Common myeloid progenitor, CD34-positive (primary cell): ENCODE data around the gene TRNAU1AP.
"Not testable (repeated sequence)": the region's sequence is repeated elsewhere in the genome, so short reads cannot be mapped to it uniquely, and the experiment has no call there.

Source experiments
- CTCF ChIA-PET: fragments of 350-600 bp; sonication (Branson Sonifier 250); formaldehyde crosslinking; loops from one replicate; lab custom pipeline; 2021; ENCODE audit warnings: antibody characterized with exemption; lab: Charles Lee
- POLR2A ChIA-PET: fragments of 350-600 bp; sonication (Branson Sonifier 250); formaldehyde crosslinking; loops from one replicate; lab custom pipeline; 2021; ENCODE audit warnings: antibody characterized with exemption; lab: Charles Lee
- DNase-seq, 3 donors: peaks; one replicate each; pipeline versions ENCODE4 v3.0.0 to v3.0.0-alpha.2; 2013
- H3K27ac ChIP-seq, 2 experiments: 1 replicate in 1 of 2; 2 replicates in 1 of 2; pipeline ENCODE4 v1.7.0; 2013; ENCODE audit warnings: inconsistent platforms in 2 of 2, low read length in 2 of 2, mild to moderate bottlenecking in 2 of 2, low read depth in 1 of 2, moderate library complexity in 1 of 2; ENCODE audit not compliant: severe bottlenecking in 2 of 2, insufficient read depth in 1 of 2, poor library complexity in 1 of 2
- H3K27me3 ChIP-seq, 5 experiments: replicated peaks in 2 of 5; 1 replicate in 3 of 5; 2 replicates in 2 of 5; pipeline versions ENCODE4 v1.6.1 to v1.7.0; 2013; ENCODE audit warnings: low read length in 4 of 5, mild to moderate bottlenecking in 2 of 5, moderate library complexity in 2 of 5, inconsistent platforms in 1 of 5; ENCODE audit not compliant: insufficient read depth in 5 of 5, control insufficient read depth in 4 of 5
- H3K36me3 ChIP-seq, 4 experiments: 1 replicate in 2 of 4; 2 replicates in 2 of 4; pipeline versions ENCODE4 v1.6.1 to v1.7.0; 2013; ENCODE audit warnings: low read length in 3 of 4, control low read depth in 1 of 4, mild to moderate bottlenecking in 1 of 4; ENCODE audit not compliant: control insufficient read depth in 4 of 4, insufficient read depth in 4 of 4
- H3K4me1 ChIP-seq, 4 experiments: 1 replicate in 3 of 4; 2 replicates in 1 of 4; pipeline versions ENCODE4 v1.6.1 to v1.7.1; 2013; ENCODE audit warnings: low read length in 3 of 4, mild to moderate bottlenecking in 3 of 4, control low read depth in 1 of 4, inconsistent platforms in 1 of 4, moderate library complexity in 1 of 4; ENCODE audit not compliant: control insufficient read depth in 4 of 4, insufficient read depth in 4 of 4; ENCODE audit errors: control extremely low read depth in 1 of 4
- H3K4me3 ChIP-seq, 7 experiments: 1 replicate in 4 of 7; 2 replicates in 3 of 7; pipeline versions ENCODE4 v1.5.1 to v1.7.0; 2013; ENCODE audit warnings: mild to moderate bottlenecking in 7 of 7, low read length in 6 of 7, moderate library complexity in 6 of 7, inconsistent platforms in 2 of 7, low read depth in 2 of 7, control low read depth in 1 of 7; ENCODE audit not compliant: insufficient read depth in 4 of 7, control insufficient read depth in 1 of 7; ENCODE audit errors: extremely low read depth in 1 of 7
- H3K9me3 ChIP-seq, 5 experiments: 1 replicate in 4 of 5; 2 replicates in 1 of 5; pipeline versions ENCODE4 v1.6.1 to v1.7.1; 2013; ENCODE audit warnings: low read length in 4 of 5, mild to moderate bottlenecking in 2 of 5, inconsistent platforms in 1 of 5, low read depth in 1 of 5, moderate library complexity in 1 of 5; ENCODE audit not compliant: control insufficient read depth in 4 of 5, insufficient read depth in 2 of 5; ENCODE audit errors: control extremely low read depth in 1 of 5
- WGBS: methylation state at CpG from one replicate; pipeline ENCODE4 v1.1.5; 2013; ENCODE audit not compliant: insufficient coverage; 5-methylcytosine and 5-hydroxymethylcytosine counted together

Gene TRNAU1AP

GRCh38 chr1:28596276-28596675 is 43.4 kb downstream of the TRNAU1AP start:
- not testable (repeated sequence) for H3K4me3 ChIP-seq, H3K9me3 ChIP-seq, H3K36me3 ChIP-seq, DNase-seq, H3K27me3 ChIP-seq, H3K27ac ChIP-seq
- WGBS: 100% methylated on average over 5 of the region's 11 CpGs
- ChIA-PET POLR2A (interaction anchor here (0.6 kb wide), 1 partner anchor 236 kb away, joined by 3 read pairs; no protein-coding TSS in a partner anchor), CTCF (interaction anchor here (0.6 to 1.8 kb wide), 5 partner anchors 8 to 78 kb away, joined by 3 to 5 read pairs (median 4); no protein-coding TSS in a partner anchor)
- peaks cover 0 to 11% (median 10%) of the 10 kb centered on the region in 4 experiments for H3K4me1 ChIP-seq

DNA sequence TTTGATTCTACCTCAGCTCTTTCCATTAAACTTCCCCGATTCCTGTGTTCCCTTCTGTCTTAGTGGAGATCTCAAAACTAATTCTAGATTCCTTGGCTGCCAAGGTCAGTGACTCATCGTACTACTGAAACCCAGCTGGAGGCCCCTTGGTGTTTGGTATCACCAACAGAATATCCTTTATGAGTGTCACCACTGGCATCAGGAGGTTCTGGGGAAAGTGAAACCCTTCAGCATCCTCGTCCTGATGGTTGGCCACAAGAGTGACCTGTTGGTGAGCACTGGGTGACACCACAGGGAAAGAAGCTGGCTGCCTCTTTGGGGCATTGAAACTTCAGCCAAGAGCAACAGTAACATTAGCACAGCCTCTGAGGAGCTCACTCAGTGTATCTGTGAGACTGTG is 48.8 kb downstream of the TRNAU1AP start:
- Histone ChIP-seq H3K9me3 (no peaks in the 10 kb centered on the region), H3K27me3 (no peaks in the 10 kb centered on the region), H3K4me1 (no peaks in the 10 kb centered on the region), H3K27ac (no peak overlapping the region), H3K36me3 (peaks cover 6 to 33% (median 23%) of the 10 kb centered on the region in 4 experiments), H3K4me3 (no peak overlapping the region)
- POLR2A ChIA-PET: interaction anchor here (0.9 to 1.2 kb wide), 2 partner anchors 9 to 20 kb away, joined by 3 to 5 read pairs; no protein-coding TSS in a partner anchor
- 100% methylated on average over 1 of the region's 3 CpGs for WGBS
- no peak for DNase-seq
- CTCF ChIA-PET: interaction anchor here (0.6 to 4.8 kb wide), 6 partner anchors 22 to 333 kb away, joined by 3 to 28 read pairs (median 6); no protein-coding TSS in a partner anchor

DNA sequence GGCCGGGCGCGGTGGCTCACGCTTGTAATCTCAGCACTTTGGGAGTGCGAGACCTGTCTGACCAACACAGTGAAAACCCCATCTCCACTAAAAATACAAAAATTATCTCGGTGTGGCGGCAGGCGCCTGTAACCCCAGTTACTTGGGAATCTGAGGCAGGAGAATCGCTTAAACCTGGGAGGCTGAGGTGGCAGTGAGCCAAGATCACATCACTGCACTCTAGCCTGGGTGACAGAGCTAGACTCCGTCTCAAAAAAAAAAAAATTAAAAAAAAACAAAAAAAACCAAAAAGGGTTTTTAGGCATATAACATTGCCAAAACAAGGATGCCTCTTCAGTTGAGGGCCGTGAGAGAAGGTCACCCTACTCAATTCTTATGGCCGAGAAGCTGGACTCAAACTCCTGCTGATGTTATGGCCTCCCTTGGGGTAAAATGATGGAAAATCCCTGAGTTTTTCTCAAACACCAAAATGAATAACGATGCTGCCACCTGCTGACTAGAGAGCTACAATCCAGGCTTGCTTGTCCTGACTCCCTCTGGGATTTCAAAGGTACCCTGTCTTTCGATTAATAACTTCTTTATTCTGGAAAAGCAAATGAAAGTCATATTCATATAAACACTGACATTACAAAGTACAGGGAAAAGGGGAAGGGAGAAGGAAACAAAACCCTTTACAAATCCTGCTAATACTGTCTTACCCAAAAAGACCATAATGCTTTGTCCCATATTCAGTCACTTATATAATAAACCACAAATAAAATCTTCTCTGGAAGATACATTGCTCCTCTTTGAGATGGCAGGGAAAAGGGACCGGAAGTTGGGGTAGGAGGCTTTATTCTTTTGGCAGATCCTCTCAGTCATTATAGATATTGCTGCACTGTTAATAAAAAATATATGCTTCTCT is 49.9 kb downstream of the TRNAU1AP start:
- no peaks in the 10 kb centered on the region for H3K4me1 ChIP-seq
- DNase-seq: peak; percentile 59 to 70 (median 63)
- no peak overlapping the region for H3K27ac ChIP-seq
- peaks cover 6 to 33% (median 27%) of the 10 kb centered on the region in 4 experiments for H3K36me3 ChIP-seq
- H3K9me3 ChIP-seq: no peaks in the 10 kb centered on the region
- WGBS: 91% methylated on average over 13 of the region's 15 CpGs
- H3K4me3 ChIP-seq: no peak overlapping the region
- POLR2A ChIA-PET: interaction anchor here (0.6 to 1.2 kb wide), 7 partner anchors 10 to 715 kb away, joined by 3 to 7 read pairs (median 4); no protein-coding TSS in a partner anchor
- no peaks in the 10 kb centered on the region for H3K27me3 ChIP-seq
- CTCF ChIA-PET: interaction anchor here (0.6 to 4.8 kb wide), 19 partner anchors 9 to 334 kb away, joined by 3 to 28 read pairs (median 4); no protein-coding TSS in a partner anchor

- no peak overlapping the region for H3K4me3 ChIP-seq
- H3K27ac ChIP-seq: no peak overlapping the region
- H3K36me3 ChIP-seq: peaks cover 6 to 39% (median 28%) of the 10 kb centered on the region in 4 experiments
- 84% methylated on average over 4 of the region's 5 CpGs for WGBS
- POLR2A ChIA-PET: interaction anchor here (1.0 kb wide), 1 partner anchor 23 kb away, joined by 3 read pairs; no protein-coding TSS in a partner anchor
- no peaks in the 10 kb centered on the region for H3K9me3 ChIP-seq
- CTCF ChIA-PET: interaction anchor here (0.5 to 4.8 kb wide), 14 partner anchors 8 to 435 kb away, joined by 3 to 28 read pairs (median 4); no protein-coding TSS in a partner anchor
- DNase-seq: no peak
- H3K4me1 ChIP-seq: no peaks in the 10 kb centered on the region
- H3K27me3 ChIP-seq: no peaks in the 10 kb centered on the region
Observed at GRCh38 chr1:28604411-28604810, 51.5 kb downstream of the TRNAU1AP start.

DNA sequence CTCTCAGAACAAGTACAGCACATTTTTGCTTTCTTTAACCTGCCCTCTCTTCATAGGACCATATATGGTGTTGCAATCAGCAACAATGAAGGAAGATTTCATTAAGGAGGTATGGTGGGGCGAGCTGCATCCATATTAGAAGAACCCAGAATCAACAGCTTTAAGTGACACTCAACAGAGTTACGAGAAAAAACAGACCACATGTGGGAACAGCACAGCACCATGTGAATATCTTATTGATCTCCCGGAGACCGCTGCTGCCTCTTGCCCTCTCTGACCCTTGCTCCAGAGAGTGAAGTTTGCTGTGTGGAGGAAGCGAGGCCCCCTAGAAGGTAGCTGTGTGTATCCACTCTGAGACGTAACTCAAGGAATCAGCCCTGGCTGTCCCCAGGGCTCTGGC is 52.1 kb downstream of the TRNAU1AP start:
- H3K36me3 ChIP-seq: peaks cover 6 to 41% (median 28%) of the 10 kb centered on the region in 4 experiments
- no peak overlapping the region for H3K4me3 ChIP-seq
- no peak overlapping the region for H3K27ac ChIP-seq
- CTCF ChIA-PET: interaction anchor here (0.5 to 4.8 kb wide), 8 partner anchors 9 to 435 kb away, joined by 3 to 28 read pairs (median 4); no protein-coding TSS in a partner anchor
- POLR2A ChIA-PET: no interaction called here
- no peak for DNase-seq
- H3K4me1 ChIP-seq: no peaks in the 10 kb centered on the region
- H3K27me3 ChIP-seq: no peaks in the 10 kb centered on the region
- 98% methylated on average over 6 of the region's 6 CpGs for WGBS
- no peaks in the 10 kb centered on the region for H3K9me3 ChIP-seq

DNA sequence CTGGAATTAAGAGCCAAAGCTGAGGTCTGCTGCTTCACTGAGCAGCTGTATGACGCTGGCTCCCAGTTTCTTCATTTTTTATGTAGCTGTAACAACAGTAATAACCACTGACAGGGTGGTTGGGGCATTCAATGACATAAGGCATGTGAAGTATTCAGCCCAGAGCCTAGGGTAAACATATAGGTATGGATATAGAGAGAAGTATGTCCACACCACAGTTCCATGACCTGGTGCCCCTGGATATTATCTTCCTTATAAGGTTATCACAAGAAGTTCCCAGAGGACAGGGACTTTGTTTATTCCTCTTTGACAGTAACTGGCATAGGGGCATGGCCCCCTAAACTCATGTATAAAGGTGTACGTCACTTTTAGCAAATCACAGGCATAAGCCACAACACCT is 53.9 kb downstream of the TRNAU1AP start:
- Histone ChIP-seq H3K27ac (no peak overlapping the region), H3K9me3 (no peaks in the 10 kb centered on the region), H3K36me3 (peaks cover 10 to 54% (median 28%) of the 10 kb centered on the region in 4 experiments), H3K4me1 (no peaks in the 10 kb centered on the region), H3K4me3 (no peak overlapping the region), H3K27me3 (no peaks in the 10 kb centered on the region)
- ChIA-PET CTCF (no interaction called here), POLR2A (no interaction called here)
- no peak for DNase-seq
- no CpG with 5 or more reads among the region's 2 CpGs for WGBS
